Common myeloid progenitor, CD34-positive (primary cell): ENCODE data around the gene NFATC4.
A peak's percentile ranks its signal among the peaks of the same experiment; 100 is the strongest.
"Not testable (repeated sequence)": the region's sequence is repeated elsewhere in the genome, so short reads cannot be mapped to it uniquely, and the experiment has no call there.

ENCODE experiments used
- CTCF ChIA-PET: fragments of 350-600 bp; sonication (Branson Sonifier 250); formaldehyde crosslinking; loops from one replicate; lab custom pipeline; 2021; ENCODE audit warnings: antibody characterized with exemption; lab: Charles Lee
- POLR2A ChIA-PET: fragments of 350-600 bp; sonication (Branson Sonifier 250); formaldehyde crosslinking; loops from one replicate; lab custom pipeline; 2021; ENCODE audit warnings: antibody characterized with exemption; lab: Charles Lee
- DNase-seq, 3 donors: peaks; one replicate each; pipeline versions ENCODE4 v3.0.0 to v3.0.0-alpha.2; 2013
- H3K27ac ChIP-seq, 2 experiments: 1 replicate in 1 of 2; 2 replicates in 1 of 2; pipeline ENCODE4 v1.7.0; 2013; ENCODE audit warnings: inconsistent platforms in 2 of 2, low read length in 2 of 2, mild to moderate bottlenecking in 2 of 2, low read depth in 1 of 2, moderate library complexity in 1 of 2; ENCODE audit not compliant: severe bottlenecking in 2 of 2, insufficient read depth in 1 of 2, poor library complexity in 1 of 2
- H3K27me3 ChIP-seq, 5 experiments: replicated peaks in 2 of 5; 1 replicate in 3 of 5; 2 replicates in 2 of 5; pipeline versions ENCODE4 v1.6.1 to v1.7.0; 2013; ENCODE audit warnings: low read length in 4 of 5, mild to moderate bottlenecking in 2 of 5, moderate library complexity in 2 of 5, inconsistent platforms in 1 of 5; ENCODE audit not compliant: insufficient read depth in 5 of 5, control insufficient read depth in 4 of 5
- H3K36me3 ChIP-seq, 4 experiments: 1 replicate in 2 of 4; 2 replicates in 2 of 4; pipeline versions ENCODE4 v1.6.1 to v1.7.0; 2013; ENCODE audit warnings: low read length in 3 of 4, control low read depth in 1 of 4, mild to moderate bottlenecking in 1 of 4; ENCODE audit not compliant: control insufficient read depth in 4 of 4, insufficient read depth in 4 of 4
- H3K4me1 ChIP-seq, 4 experiments: 1 replicate in 3 of 4; 2 replicates in 1 of 4; pipeline versions ENCODE4 v1.6.1 to v1.7.1; 2013; ENCODE audit warnings: low read length in 3 of 4, mild to moderate bottlenecking in 3 of 4, control low read depth in 1 of 4, inconsistent platforms in 1 of 4, moderate library complexity in 1 of 4; ENCODE audit not compliant: control insufficient read depth in 4 of 4, insufficient read depth in 4 of 4; ENCODE audit errors: control extremely low read depth in 1 of 4
- H3K4me3 ChIP-seq, 7 experiments: 1 replicate in 4 of 7; 2 replicates in 3 of 7; pipeline versions ENCODE4 v1.5.1 to v1.7.0; 2013; ENCODE audit warnings: mild to moderate bottlenecking in 7 of 7, low read length in 6 of 7, moderate library complexity in 6 of 7, inconsistent platforms in 2 of 7, low read depth in 2 of 7, control low read depth in 1 of 7; ENCODE audit not compliant: insufficient read depth in 4 of 7, control insufficient read depth in 1 of 7; ENCODE audit errors: extremely low read depth in 1 of 7
- H3K9me3 ChIP-seq, 5 experiments: 1 replicate in 4 of 5; 2 replicates in 1 of 5; pipeline versions ENCODE4 v1.6.1 to v1.7.1; 2013; ENCODE audit warnings: low read length in 4 of 5, mild to moderate bottlenecking in 2 of 5, inconsistent platforms in 1 of 5, low read depth in 1 of 5, moderate library complexity in 1 of 5; ENCODE audit not compliant: control insufficient read depth in 4 of 5, insufficient read depth in 2 of 5; ENCODE audit errors: control extremely low read depth in 1 of 5
- WGBS: methylation state at CpG from one replicate; pipeline ENCODE4 v1.1.5; 2013; ENCODE audit not compliant: insufficient coverage; 5-methylcytosine and 5-hydroxymethylcytosine counted together

The NFATC4 gene

DNA sequence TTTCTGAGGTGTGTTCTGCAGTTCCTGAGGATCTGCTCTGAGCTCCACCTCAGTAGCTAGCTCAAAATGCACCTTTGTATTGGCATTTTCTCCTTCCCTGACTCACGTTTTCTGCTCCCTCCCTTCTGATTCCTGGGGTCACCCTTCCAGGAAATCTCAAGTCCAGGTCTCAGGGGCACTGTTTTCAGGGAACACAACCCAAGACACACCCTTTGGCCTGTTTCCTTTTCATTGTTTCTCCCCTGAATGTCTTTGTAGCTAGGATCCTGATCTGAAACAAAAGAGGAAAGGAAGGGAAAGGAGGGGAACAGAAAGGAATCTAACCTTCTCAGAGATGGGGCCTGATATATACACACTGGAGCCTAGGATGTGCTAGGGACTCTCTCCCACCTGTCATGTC is 20.9 kb upstream of the NFATC4 start:
- DNase-seq, result no peak
- no peak overlapping the region for H3K4me3 ChIP-seq
- H3K27me3 ChIP-seq, result peaks cover 0 to 2% (median 0%) of the 10 kb centered on the region in 5 experiments
- CTCF ChIA-PET, result interaction anchor here (1.1 to 5.4 kb wide), 12 partner anchors 10 to 89 kb away, joined by 3 to 36 read pairs (median 5); partner anchors contain the start of genes ADCY4, CBLN3 and KHNYN
- H3K27ac ChIP-seq, result no peak overlapping the region
- POLR2A ChIA-PET, result no interaction called here
- H3K9me3 ChIP-seq, result no peaks in the 10 kb centered on the region
- peaks cover 0 to 3% (median 0%) of the 10 kb centered on the region in 4 experiments for H3K4me1 ChIP-seq
- H3K36me3 ChIP-seq, result no peaks in the 10 kb centered on the region
- 91% methylated on average over 1 of the region's 1 CpG for WGBS

DNA sequence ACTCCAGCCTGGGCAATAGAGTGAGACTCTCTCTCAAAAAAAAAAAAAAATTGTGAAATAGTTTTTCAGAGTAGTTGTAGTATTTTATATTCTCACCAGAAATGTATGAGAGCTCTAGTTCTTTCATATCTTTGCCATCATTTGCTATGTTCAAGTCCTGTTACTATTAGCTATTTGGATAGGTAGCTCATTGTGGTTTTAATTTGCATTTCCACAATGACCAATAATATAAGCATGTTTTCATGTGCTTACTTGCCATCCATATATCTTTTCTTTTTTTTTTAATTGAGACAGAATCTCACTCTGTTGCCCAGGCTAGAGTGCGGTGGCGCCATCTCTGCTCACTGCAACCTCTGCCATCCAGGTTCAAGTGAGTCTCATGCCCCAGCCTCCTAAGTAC is 19.8 kb upstream of the NFATC4 start:
- H3K27me3 ChIP-seq, result peaks cover 0 to 2% (median 0%) of the 10 kb centered on the region in 5 experiments
- H3K36me3 ChIP-seq, result no peaks in the 10 kb centered on the region
- ChIA-PET POLR2A (interaction anchor here (0.6 kb wide), 1 partner anchor 9 kb away, joined by 4 read pairs; the partner anchor contains the start of gene RIPK3), CTCF (interaction anchor here (0.6 to 5.4 kb wide), 14 partner anchors 9 to 88 kb away, joined by 3 to 36 read pairs (median 5); partner anchors contain the start of genes ADCY4, CBLN3 and KHNYN)
- H3K27ac ChIP-seq, result no peak overlapping the region
- no peak overlapping the region for H3K4me3 ChIP-seq
- no peaks in the 10 kb centered on the region for H3K9me3 ChIP-seq
- no peak for DNase-seq
- H3K4me1 ChIP-seq, result peaks cover 0 to 3% (median 0%) of the 10 kb centered on the region in 4 experiments
- 100% methylated on average over 2 of the region's 2 CpGs for WGBS

GRCh38 chr14:24349742-24350141 is 18.2 kb upstream of the NFATC4 start:
- no peaks in the 10 kb centered on the region for H3K9me3 ChIP-seq
- CTCF ChIA-PET, result interaction anchor here (0.7 to 2.3 kb wide), 6 partner anchors 10 to 92 kb away, joined by 3 to 5 read pairs (median 4); partner anchors contain the start of genes ADCY4 and RIPK3
- 100% methylated on average over 5 of the region's 5 CpGs for WGBS
- H3K36me3 ChIP-seq, result no peaks in the 10 kb centered on the region
- no peak for DNase-seq
- no peaks in the 10 kb centered on the region for H3K4me1 ChIP-seq
- POLR2A ChIA-PET, result no interaction called here
- H3K27ac ChIP-seq, result no peak overlapping the region
- H3K4me3 ChIP-seq, result no peak overlapping the region
- H3K27me3 ChIP-seq, result peaks cover 0 to 2% (median 0%) of the 10 kb centered on the region in 5 experiments

- Histone ChIP-seq H3K4me1 (no peaks in the 10 kb centered on the region), H3K4me3 (no peak overlapping the region), H3K9me3 (no peaks in the 10 kb centered on the region), H3K27me3 (peaks cover 0 to 2% (median 0%) of the 10 kb centered on the region in 5 experiments), H3K27ac (no peak overlapping the region), H3K36me3 (no peaks in the 10 kb centered on the region)
- peak in 2 of 3 donors; percentile 33 to 47 for DNase-seq
- WGBS, result 62% methylated on average over 4 of the region's 4 CpGs
- ChIA-PET CTCF (interaction anchor here (0.8 to 2.3 kb wide), 16 partner anchors 9 to 86 kb away, joined by 3 to 10 read pairs (median 4); partner anchors contain the start of gene ADCY4), POLR2A (no interaction called here)
Measured at GRCh38 chr14:24351517-24351916, 16.5 kb upstream of the NFATC4 start.

DNA sequence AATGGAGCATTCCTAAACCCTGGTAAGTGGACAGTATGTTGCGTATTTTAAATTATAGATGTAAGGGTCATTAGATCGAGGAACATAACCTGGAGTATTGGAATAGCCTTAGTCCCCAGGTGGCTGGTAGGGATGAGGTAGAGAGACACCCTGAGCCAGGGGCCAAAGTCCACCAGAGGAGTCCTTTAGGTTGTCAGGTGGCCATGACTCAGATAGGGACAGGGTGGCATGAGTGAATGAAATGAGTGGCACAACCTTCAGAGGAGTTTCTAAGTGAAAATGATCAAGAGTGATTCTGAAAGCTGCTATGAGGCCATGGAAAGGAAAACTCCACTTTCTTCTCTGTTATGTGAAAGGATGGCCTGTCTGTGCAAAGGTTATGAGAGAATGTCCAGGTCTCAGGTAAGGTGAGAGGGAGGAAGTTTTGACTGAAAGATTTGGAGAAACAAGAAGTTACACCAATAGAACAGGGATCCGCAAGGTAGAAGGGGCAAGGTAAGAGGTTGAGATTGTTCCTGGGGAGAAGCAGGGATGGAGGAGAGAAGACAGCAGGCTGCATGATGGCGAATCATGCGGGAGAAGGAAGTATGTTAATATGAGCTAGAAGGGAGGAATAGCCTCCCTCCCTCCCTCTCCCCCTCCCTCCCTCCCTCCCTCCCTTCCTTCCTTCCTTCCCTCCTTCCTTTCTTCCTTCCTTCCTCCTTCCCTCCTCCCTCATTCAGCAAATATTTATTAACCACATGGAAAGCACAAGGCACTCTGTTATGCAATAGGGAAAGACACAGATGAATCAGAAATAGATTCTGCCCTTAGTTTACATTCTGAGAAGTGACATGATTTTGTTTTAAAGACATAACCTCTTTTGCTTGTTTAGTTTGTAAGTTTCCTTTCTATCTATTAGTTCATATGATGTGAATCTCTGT is 14.2 kb upstream of the NFATC4 start:
- no peak for DNase-seq
- Histone ChIP-seq H3K4me3 (no peak overlapping the region), H3K27me3 (peaks cover 0 to 2% (median 0%) of the 10 kb centered on the region in 5 experiments), H3K4me1 (no peaks in the 10 kb centered on the region), H3K9me3 (no peaks in the 10 kb centered on the region), H3K27ac (no peak overlapping the region), H3K36me3 (no peaks in the 10 kb centered on the region)
- ChIA-PET POLR2A (no interaction called here), CTCF (interaction anchor here (0.7 to 2.3 kb wide), 3 partner anchors 15 to 84 kb away, joined by 3 to 8 read pairs (median 4); no protein-coding TSS in a partner anchor)
- 95% methylated on average over 2 of the region's 5 CpGs for WGBS

DNA sequence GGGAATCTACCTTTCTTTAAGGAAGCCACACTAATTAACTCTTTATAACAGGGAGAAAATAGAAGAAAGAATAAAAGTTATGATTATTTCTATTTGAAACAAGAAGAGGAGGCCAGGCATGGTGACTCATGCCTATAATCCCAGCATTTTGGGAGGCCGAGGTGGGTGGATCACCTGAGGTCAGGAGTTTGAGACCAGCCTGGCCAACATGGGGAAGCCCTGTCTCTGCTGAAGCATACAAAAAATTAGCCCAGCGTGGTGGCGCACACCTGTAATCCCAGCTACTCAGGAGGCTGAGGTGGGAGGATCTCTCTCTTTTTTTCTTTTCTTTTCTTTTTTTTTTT is 13.5 kb upstream of the NFATC4 start:
- WGBS, result no CpG with 5 or more reads among the region's 3 CpGs
- POLR2A ChIA-PET, result interaction anchor here (0.6 kb wide), 1 partner anchor 82 kb away, joined by 5 read pairs; no protein-coding TSS in a partner anchor
- H3K36me3 ChIP-seq, H3K27ac ChIP-seq, H3K4me1 ChIP-seq, CTCF ChIA-PET, H3K4me3 ChIP-seq, H3K27me3 ChIP-seq, H3K9me3 ChIP-seq, DNase-seq: not testable (repeated sequence)
